Measurements from ENCODE around the gene VPS50. TPM values are rescaled to one million over a fixed set of nuclear protein-coding genes. Genes with fewer than 3 reads are reported as not detected.
A peak's percentile ranks its signal among the peaks of the same experiment; 100 is the strongest.
"Not testable (repeated sequence)": the region's sequence is repeated elsewhere in the genome, so short reads cannot be mapped to it uniquely, and the experiment has no call there.

Gene VPS50
- total RNA-seq, 4 donors from 2014 or later, result 17.1 to 43.7 (median 26.9) TPM

- 90 to 100% methylated on average over 2 of the region's 2 CpGs for WGBS, 2 donors (ENCODE audit: low coverage in 1 of 2)
- Histone ChIP-seq H3K4me1 (no peaks in the 10 kb centered on the region), H3K36me3 (no peaks in the 10 kb centered on the region), H3K27ac (no peak overlapping the region), H3K27me3 (no peaks in the 10 kb centered on the region), H3K9me3 (no peaks in the 10 kb centered on the region), H3K4me3 (no peak overlapping the region)
- intact Hi-C loops (cut with DNase I; ENCODE audit: low total_unique reads), result no loop called here
- no peak for DNase-seq
- no peak for TF ChIP-seq POLR2A (IDR thresholded peaks at IDR 0.05)
- no peak for TF ChIP-seq CTCF (IDR thresholded peaks at IDR 0.05)
- no peak for TF ChIP-seq POLR2AphosphoS5 (IDR thresholded peaks at IDR 0.05)
- TF ChIP-seq EP300 (IDR thresholded peaks at IDR 0.05; ENCODE audit: low read depth), result no peak
- in situ Hi-C loops (cut with MboI; ENCODE audit: low pct_ligation_motif_present in 1 of 4, low pct_unique_long_range_greater_than_20kb in 1 of 4, low sequenced_read_pairs in 3 of 4), result no loop called here
Observed at GRCh38 chr7:93366816-93367215, 134.7 kb downstream of the VPS50 start.

GRCh38 chr7:93367254-93367653 is 135.1 kb downstream of the VPS50 start:
- no peaks in the 10 kb centered on the region for H3K9me3 ChIP-seq
- in situ Hi-C loops (cut with MboI; ENCODE audit: low pct_ligation_motif_present in 1 of 4, low pct_unique_long_range_greater_than_20kb in 1 of 4, low sequenced_read_pairs in 3 of 4), result no loop called here
- no peaks in the 10 kb centered on the region for H3K27me3 ChIP-seq
- no peaks in the 10 kb centered on the region for H3K36me3 ChIP-seq
- WGBS, 2 donors (ENCODE audit: low coverage in 1 of 2), result 47 to 50% methylated on average over 2 of the region's 2 CpGs
- H3K4me1 ChIP-seq, result no peaks in the 10 kb centered on the region
- H3K27ac ChIP-seq, result no peak overlapping the region
- intact Hi-C loops (cut with DNase I; ENCODE audit: low total_unique reads), result no loop called here
- no peak for TF ChIP-seq CTCF (IDR thresholded peaks at IDR 0.05)
- no peak for TF ChIP-seq EP300 (IDR thresholded peaks at IDR 0.05; ENCODE audit: low read depth)
- TF ChIP-seq POLR2AphosphoS5 (IDR thresholded peaks at IDR 0.05), result no peak
- TF ChIP-seq POLR2A (IDR thresholded peaks at IDR 0.05), result no peak
- no peak overlapping the region for H3K4me3 ChIP-seq
- no peak for DNase-seq

DNA sequence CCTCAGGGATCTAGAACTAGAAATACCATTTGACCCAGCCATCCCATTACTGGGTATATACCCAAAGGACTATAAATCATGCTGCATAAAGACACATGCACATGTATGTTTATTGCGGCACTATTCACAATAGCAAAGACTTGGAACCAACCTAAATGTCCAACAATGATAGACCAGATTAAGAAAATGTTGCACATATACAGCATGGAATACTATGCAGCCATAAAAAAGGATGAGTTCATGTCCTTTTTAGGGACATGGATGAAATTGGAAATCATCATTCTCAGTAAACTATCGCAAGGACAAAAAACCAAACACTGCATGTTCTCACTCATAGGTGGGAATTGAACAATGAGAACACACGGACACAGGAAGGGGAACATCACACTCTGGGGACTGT is 138.8 kb downstream of the VPS50 start:
- in situ Hi-C loops (cut with MboI; ENCODE audit: low pct_ligation_motif_present in 1 of 4, low pct_unique_long_range_greater_than_20kb in 1 of 4, low sequenced_read_pairs in 3 of 4); H3K4me3 ChIP-seq; DNase-seq; H3K27ac ChIP-seq; H3K36me3 ChIP-seq; H3K9me3 ChIP-seq; H3K27me3 ChIP-seq; intact Hi-C loops (cut with DNase I; ENCODE audit: low total_unique reads); H3K4me1 ChIP-seq: not testable (repeated sequence)
- WGBS, 2 donors (ENCODE audit: low coverage in 1 of 2), result 50 to 64% methylated on average over 2 to 3 of the region's 3 CpGs

DNA sequence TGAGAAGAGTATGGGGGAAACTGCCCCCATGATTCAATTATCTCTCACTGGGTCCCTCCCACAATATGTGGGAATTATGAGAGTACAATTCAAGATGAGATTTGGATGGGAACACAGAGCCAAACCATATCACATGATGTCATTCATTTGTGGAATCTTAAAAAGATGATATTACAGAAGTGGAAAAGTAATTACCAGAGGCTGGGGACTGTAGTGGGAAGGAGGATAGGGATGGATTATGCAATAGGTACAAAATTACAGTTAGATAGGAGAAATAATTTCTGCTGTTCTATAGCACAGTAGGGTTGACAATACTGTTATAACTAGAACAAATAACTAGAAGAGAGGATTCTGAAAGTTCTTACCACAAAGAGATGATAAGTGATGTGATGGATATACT is 141.4 kb downstream of the VPS50 start:
- intact Hi-C loops (cut with DNase I; ENCODE audit: low total_unique reads) (no loop called here), in situ Hi-C loops (cut with MboI; ENCODE audit: low pct_ligation_motif_present in 1 of 4, low pct_unique_long_range_greater_than_20kb in 1 of 4, low sequenced_read_pairs in 3 of 4) (no loop called here)
- TF ChIP-seq POLR2AphosphoS5 (IDR thresholded peaks at IDR 0.05), result no peak
- no peak for TF ChIP-seq EP300 (IDR thresholded peaks at IDR 0.05; ENCODE audit: low read depth)
- Histone ChIP-seq H3K27me3 (no peaks in the 10 kb centered on the region), H3K4me1 (no peaks in the 10 kb centered on the region), H3K9me3 (no peaks in the 10 kb centered on the region), H3K27ac (no peak overlapping the region), H3K4me3 (no peak overlapping the region), H3K36me3 (no peaks in the 10 kb centered on the region)
- no peak for DNase-seq

DNA sequence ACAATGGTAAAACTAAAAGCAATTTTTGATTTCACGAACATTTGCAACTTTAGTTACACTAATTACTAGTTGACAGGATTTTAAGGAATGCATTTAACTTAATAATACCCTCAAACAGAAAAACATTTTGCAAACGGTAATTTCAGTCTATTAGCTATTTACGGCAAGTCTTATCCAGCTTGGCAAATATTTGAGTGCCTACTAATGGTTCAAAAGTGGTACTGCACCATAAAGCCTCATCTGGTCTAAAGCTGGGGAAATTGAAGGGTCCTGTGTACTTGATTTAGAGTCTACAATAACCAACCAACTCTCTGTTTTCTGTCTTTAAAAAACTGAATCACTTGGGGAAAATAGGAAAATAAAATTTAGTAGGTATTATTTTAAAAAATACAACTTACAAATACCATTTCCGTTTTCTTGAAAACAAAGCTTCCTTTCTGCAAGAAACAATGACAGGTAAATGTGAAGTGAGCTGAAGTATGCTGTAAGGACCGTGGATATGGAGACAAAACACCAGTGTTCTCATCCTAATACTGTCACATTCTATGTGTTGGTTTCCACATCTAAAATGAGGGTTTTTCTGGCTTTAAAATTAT is 142.3 kb downstream of the VPS50 start:
- Histone ChIP-seq H3K9me3 (no peaks in the 10 kb centered on the region), H3K4me3 (no peak overlapping the region), H3K4me1 (no peaks in the 10 kb centered on the region), H3K27me3 (no peaks in the 10 kb centered on the region), H3K36me3 (no peaks in the 10 kb centered on the region), H3K27ac (no peak overlapping the region)
- DNase-seq, result no peak
- TF ChIP-seq POLR2A (IDR thresholded peaks at IDR 0.05) (no peak), EP300 (IDR thresholded peaks at IDR 0.05; ENCODE audit: low read depth) (no peak), POLR2AphosphoS5 (IDR thresholded peaks at IDR 0.05) (no peak), CTCF (IDR thresholded peaks at IDR 0.05) (peak; percentile 28 to 60 (median 47))
- in situ Hi-C loops (cut with MboI; ENCODE audit: low pct_ligation_motif_present in 1 of 4, low pct_unique_long_range_greater_than_20kb in 1 of 4, low sequenced_read_pairs in 3 of 4), result no loop called here
- intact Hi-C loops (cut with DNase I; ENCODE audit: low total_unique reads), result no loop called here
- 30 to 38% methylated on average over 4 to 5 of the region's 5 CpGs for WGBS, 2 donors (ENCODE audit: low coverage in 1 of 2)

All from transverse colon (tissue), 4 donors.